ENCODE measurements around the gene EHMT1. TPM values are rescaled to one million over a fixed set of nuclear protein-coding genes. Genes with fewer than 3 reads are reported as not detected.
"Not testable (repeated sequence)": the region's sequence is repeated elsewhere in the genome, so short reads cannot be mapped to it uniquely, and the experiment has no call there.

Gene EHMT1
- total RNA-seq, 2 experiments from 2014 or later = 66.6 to 76.7 TPM

DNA sequence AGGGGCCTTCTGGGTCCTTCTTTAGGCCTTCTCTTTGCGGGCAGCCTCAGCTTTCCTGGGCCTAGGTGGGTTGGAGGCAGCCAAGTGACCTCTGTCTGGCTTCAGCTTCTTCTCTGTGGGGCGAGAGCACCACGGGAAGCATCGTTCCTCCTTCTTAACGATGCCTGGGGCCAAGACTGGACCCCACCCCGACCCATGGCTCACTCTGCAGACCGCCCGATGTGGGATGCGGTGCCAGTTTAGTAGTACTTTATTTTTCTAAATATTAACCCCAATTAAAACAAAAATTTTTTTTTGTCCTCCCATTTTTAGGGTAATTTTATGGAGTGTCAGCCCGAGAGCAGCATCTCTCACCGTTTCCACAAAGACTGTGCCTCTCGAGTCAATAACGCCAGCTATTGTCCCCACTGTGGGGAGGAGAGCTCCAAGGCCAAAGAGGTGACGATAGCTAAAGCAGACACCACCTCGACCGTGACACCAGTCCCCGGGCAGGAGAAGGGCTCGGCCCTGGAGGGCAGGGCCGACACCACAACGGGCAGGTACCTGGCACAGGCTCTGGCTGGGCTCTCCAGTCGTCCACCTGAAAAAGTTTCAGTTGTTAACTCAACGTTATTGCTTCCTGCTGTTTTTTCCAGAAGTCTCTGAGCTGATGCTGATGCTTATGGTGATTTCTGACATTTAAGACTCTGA lies 157.6 kb downstream of the EHMT1 start:
- Mint-ChIP-seq H3K36me3 (ENCODE audit: low read depth) (peaks cover 23% of the 10 kb centered on the region), H3K4me1 (no peaks in the 10 kb centered on the region), H3K27me3 (no peaks in the 10 kb centered on the region), H3K9me3 (ENCODE audit: low read depth) (no peaks in the 10 kb centered on the region), H3K27ac (no peak overlapping the region), H3K4me3 (no peak overlapping the region)
- ChIA-PET CTCF (interaction anchor here (0.7 to 1.4 kb wide), 2 partner anchors 37 to 104 kb away, joined by 3 to 7 read pairs; no protein-coding TSS in a partner anchor), POLR2A (interaction anchor here (0.6 kb wide), 1 partner anchor 153 kb away, joined by 3 read pairs; no protein-coding TSS in a partner anchor)
- no peak for DNase-seq
- intact Hi-C loops (cut with DNase I, micrococcal nuclease) = no loop called here
- ATAC-seq = no peak

DNA sequence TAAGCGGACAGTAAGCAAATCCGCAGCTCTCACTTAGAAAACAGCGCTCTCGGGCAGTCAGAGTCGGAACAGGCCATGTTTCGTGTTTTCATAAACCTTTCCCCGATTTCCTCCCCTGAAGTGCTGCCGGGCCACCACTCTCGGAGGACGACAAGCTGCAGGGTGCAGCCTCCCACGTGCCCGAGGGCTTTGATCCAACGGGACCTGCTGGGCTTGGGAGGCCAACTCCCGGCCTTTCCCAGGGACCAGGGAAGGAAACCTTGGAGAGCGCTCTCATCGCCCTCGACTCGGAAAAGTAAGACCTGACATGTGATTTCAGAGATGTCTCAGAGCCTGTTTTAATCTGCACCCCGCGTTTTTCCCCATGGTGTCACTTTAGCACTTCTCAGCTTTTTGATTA lies 159.0 kb downstream of the EHMT1 start:
- DNase-seq (no peak), ATAC-seq (no peak)
- POLR2A ChIA-PET = no interaction called here
- intact Hi-C loops (cut with DNase I, micrococcal nuclease) = no loop called here
- no peaks in the 10 kb centered on the region for H3K9me3 Mint-ChIP-seq (ENCODE audit: low read depth)
- no peak overlapping the region for H3K27ac Mint-ChIP-seq
- H3K27me3 Mint-ChIP-seq = no peaks in the 10 kb centered on the region
- H3K4me1 Mint-ChIP-seq = no peaks in the 10 kb centered on the region
- peaks cover 28% of the 10 kb centered on the region for H3K36me3 Mint-ChIP-seq (ENCODE audit: low read depth)
- no peak overlapping the region for H3K4me3 Mint-ChIP-seq
- CTCF ChIA-PET = interaction anchor here (1.4 kb wide), 1 partner anchor 105 kb away, joined by 7 read pairs; no protein-coding TSS in a partner anchor

DNA sequence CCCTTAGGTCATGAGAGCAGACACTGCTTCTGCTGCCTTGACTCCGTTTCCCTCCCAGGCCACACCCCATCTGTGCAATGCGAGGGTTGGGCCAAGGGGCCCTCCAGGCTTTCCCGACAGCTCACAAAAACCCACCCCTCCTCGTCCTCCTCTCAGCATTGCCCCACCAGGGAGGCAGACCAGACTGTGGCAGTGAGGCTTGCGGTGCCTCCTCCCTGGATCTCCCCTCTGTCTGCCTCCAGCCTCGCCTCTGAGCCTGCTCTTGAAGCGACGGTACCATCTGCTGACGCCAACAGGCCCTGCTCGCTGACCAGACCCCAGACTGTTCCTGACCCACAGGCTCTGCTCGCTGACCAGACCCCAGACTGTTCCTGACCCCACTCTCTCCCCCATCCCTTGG lies 159.5 kb downstream of the EHMT1 start:
- Mint-ChIP-seq H3K27ac (peak overlapping the region; percentile 55), H3K36me3 (ENCODE audit: low read depth) (peaks cover 32% of the 10 kb centered on the region), H3K27me3 (no peaks in the 10 kb centered on the region), H3K9me3 (ENCODE audit: low read depth) (no peaks in the 10 kb centered on the region), H3K4me3 (no peak overlapping the region), H3K4me1 (no peaks in the 10 kb centered on the region)
- ATAC-seq = no peak
- no peak for DNase-seq
- CTCF ChIA-PET = no interaction called here
- POLR2A ChIA-PET = no interaction called here
- intact Hi-C loops (cut with DNase I, micrococcal nuclease) = no loop called here

DNA sequence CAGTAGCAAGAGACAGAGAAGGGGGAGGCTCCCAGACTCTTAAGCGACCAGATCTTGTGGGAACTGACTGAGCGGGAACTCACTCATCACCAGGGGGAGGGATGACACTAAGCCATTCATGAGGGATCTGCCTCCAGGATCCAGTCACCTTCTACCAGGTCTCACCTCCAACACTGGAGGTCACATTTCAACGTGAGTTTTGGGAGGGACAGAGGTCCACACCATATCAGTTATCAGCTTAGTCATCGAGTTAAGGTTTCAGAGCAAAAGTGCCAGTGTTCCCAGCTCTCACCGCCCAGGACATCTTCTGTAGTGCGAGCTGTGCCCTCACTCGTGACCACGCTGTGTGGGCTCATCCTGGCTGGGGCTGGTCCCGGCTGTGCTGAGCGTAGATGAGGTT lies 160.1 kb downstream of the EHMT1 start:
- ATAC-seq (no peak), DNase-seq (no peak)
- Mint-ChIP-seq H3K36me3 (ENCODE audit: low read depth) (peaks cover 36% of the 10 kb centered on the region), H3K9me3 (ENCODE audit: low read depth) (no peaks in the 10 kb centered on the region), H3K4me3 (no peak overlapping the region), H3K4me1 (no peaks in the 10 kb centered on the region), H3K27me3 (no peaks in the 10 kb centered on the region), H3K27ac (peak overlapping the region; percentile 55)
- intact Hi-C loops (cut with DNase I, micrococcal nuclease) = no loop called here
- POLR2A ChIA-PET = interaction anchor here (0.5 kb wide), 1 partner anchor 244 kb away, joined by 3 read pairs; no protein-coding TSS in a partner anchor
- CTCF ChIA-PET = no interaction called here

DNA sequence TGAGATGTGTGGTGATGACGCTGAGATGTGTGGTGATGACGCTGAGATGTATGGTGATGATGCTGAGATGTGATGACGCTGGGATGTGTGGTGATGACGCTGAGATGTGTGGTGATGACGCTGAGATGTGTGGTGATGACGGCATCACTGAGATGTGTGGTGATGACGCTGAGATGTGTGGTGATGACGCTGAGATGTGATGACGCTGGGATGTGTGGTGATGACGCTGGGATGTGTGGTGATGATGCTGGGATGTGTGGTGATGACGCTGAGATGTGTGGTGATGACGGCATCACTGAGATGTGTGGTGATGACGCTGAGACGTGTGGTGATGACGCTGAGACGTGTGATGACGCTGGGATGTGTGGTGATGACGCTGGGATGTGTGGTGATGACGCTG lies 161.2 kb downstream of the EHMT1 start:
- CTCF ChIA-PET; H3K4me3 Mint-ChIP-seq; POLR2A ChIA-PET; H3K4me1 Mint-ChIP-seq; ATAC-seq; DNase-seq; H3K27me3 Mint-ChIP-seq; H3K9me3 Mint-ChIP-seq (ENCODE audit: low read depth); H3K27ac Mint-ChIP-seq; intact Hi-C loops (cut with DNase I, micrococcal nuclease): not testable (repeated sequence)
- peaks cover 43% of the 10 kb centered on the region for H3K36me3 Mint-ChIP-seq (ENCODE audit: low read depth)

DNA sequence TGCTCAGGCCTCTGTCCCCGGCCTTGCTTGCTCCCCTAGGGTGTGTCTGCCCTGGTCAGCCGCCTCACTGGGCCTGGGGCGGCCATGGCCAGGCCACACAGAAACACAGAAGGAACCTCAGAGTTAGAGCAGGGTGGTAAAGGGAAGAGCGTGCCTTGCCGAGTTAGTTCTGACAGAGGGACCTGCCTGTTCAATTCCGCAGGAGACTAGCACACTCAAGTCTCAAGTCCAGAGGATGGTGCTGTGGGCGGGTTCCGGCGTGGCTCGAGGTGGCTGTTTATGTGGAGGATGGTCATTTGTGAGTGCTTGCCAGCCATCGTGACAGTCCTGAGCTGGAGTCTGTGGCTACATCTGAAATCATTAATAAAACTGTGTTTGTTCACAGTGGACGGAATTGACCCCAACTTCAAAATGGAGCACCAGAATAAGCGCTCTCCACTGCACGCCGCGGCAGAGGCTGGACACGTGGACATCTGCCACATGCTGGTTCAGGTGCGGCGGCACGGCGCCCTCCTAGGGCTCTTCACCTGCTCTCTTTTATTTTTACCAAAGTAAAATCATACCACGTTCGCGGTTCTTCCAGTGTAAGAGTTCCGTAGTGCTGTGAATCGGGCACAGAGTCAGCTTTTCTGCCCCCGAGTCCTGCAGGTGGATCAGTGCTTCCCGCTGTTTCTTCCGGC lies 163.2 kb downstream of the EHMT1 start:
- intact Hi-C loops (cut with DNase I, micrococcal nuclease) = no loop called here
- DNase-seq = no peak
- ChIA-PET POLR2A (no interaction called here), CTCF (no interaction called here)
- H3K27ac Mint-ChIP-seq = no peak overlapping the region
- no peaks in the 10 kb centered on the region for H3K27me3 Mint-ChIP-seq
- no peaks in the 10 kb centered on the region for H3K9me3 Mint-ChIP-seq (ENCODE audit: low read depth)
- H3K36me3 Mint-ChIP-seq (ENCODE audit: low read depth) = peaks cover 44% of the 10 kb centered on the region
- no peak overlapping the region for H3K4me3 Mint-ChIP-seq
- H3K4me1 Mint-ChIP-seq = no peaks in the 10 kb centered on the region
- ATAC-seq = no peak

DNA sequence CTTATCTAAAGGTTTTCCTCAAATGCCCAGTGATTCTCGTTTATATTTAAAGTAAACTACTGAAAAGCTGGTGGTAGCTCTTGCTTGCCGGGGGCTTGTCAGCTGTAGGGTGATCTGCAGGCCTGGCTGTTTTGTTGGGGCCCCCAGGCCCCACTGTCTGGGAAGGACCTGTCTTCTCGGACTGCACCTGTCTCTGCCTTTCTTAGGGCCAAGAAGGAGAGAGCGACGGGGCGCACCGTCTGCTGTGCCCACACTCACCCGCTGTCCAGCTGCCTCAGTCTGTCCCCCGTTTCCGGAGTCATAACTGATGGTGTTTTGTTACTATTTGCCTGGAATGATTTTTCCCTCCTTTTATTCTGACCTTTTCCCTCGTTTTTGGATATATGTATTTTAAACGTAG lies 164.7 kb downstream of the EHMT1 start:
- CTCF ChIA-PET = interaction anchor here (0.8 kb wide), 1 partner anchor 109 kb away, joined by 3 read pairs; no protein-coding TSS in a partner anchor
- H3K4me1 Mint-ChIP-seq = no peaks in the 10 kb centered on the region

DNA sequence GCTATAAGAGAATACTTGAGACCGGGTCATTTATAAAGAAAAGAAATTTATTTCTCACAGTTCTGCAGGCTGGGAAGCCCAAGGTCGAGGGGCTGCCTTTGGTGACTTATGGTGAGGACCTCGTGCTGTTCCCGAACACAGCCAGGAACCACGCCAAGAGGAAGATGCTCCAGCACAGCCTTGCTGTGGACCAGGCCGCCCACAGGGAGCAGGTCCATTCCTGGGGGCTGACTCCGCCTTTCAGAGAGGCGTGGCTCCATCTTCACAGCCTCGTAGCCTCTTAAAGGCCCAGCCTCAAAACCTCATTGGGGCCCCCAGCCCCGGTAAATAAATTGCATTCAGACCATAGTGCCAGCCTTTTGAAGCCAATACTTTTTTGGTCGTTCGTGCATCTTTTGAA lies 165.2 kb downstream of the EHMT1 start:
- Mint-ChIP-seq H3K36me3 (ENCODE audit: low read depth) (peaks cover 38% of the 10 kb centered on the region), H3K4me1 (no peaks in the 10 kb centered on the region), H3K27me3 (no peaks in the 10 kb centered on the region), H3K9me3 (ENCODE audit: low read depth) (no peaks in the 10 kb centered on the region), H3K4me3 (no peak overlapping the region), H3K27ac (no peak overlapping the region)
- ATAC-seq (no peak), DNase-seq (no peak)
- intact Hi-C loops (cut with DNase I, micrococcal nuclease) = no loop called here
- ChIA-PET POLR2A (no interaction called here), CTCF (interaction anchor here (0.8 kb wide), 1 partner anchor 109 kb away, joined by 3 read pairs; no protein-coding TSS in a partner anchor)

More for the DNA sequence above, 164.7 kb downstream of the EHMT1 start:
- POLR2A ChIA-PET = no interaction called here
- Mint-ChIP-seq H3K27ac (peak overlapping the region; percentile 27), H3K27me3 (no peaks in the 10 kb centered on the region), H3K4me3 (no peak overlapping the region), H3K36me3 (ENCODE audit: low read depth) (peaks cover 43% of the 10 kb centered on the region), H3K9me3 (ENCODE audit: low read depth) (no peaks in the 10 kb centered on the region)
- DNase-seq (no peak), ATAC-seq (no peak)
- intact Hi-C loops (cut with DNase I, micrococcal nuclease) = no loop called here

DNA sequence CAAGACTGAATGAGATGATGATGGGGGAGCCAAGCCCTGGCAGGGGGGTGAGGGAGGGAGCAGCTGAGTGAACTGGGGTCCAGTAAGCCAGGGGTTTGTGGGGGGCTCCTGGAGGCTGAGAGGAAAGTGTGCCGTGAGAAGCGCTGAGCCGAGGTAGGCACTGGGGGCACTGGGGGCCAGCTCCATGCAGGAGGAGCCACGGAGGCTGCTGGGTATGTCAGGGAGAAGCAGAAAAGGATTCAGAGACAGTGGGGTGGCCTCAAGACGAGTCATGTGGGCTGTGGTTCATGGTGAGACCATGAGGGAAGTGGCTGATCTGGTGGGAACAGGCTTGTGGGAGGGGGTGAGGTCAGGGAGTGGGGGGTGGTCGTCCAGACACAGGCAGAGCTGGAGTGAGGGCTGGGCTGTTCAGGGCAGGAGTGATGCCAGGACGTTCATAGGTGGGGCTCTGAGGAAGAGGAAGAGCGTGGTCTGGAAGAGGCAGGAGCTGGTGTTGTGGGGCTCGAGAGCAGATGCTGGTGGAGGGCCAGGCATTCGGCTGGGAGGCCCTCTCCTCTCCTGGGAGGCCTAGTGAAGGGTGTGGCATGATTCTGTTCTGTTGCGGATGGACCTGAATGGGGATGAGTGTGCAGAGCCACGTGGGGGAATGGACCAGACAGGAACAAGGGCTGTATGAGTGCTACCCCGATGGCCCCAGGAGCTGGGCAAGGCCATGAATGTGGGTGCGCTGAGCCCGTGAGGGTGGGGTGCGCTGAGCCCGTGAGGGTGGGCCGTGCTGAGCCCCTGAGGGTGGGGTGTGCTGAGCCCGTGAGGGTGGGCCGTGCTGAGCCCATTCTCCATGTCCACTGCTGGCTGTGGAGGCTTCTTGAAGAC lies 166.1 kb downstream of the EHMT1 start:
- intact Hi-C loops (cut with DNase I, micrococcal nuclease) = no loop called here
- POLR2A ChIA-PET = no interaction called here
- H3K27me3 Mint-ChIP-seq = no peaks in the 10 kb centered on the region
- no peak overlapping the region for H3K4me3 Mint-ChIP-seq
- no peak for ATAC-seq
- H3K4me1 Mint-ChIP-seq = no peaks in the 10 kb centered on the region
- H3K36me3 Mint-ChIP-seq (ENCODE audit: low read depth) = peaks cover 35% of the 10 kb centered on the region
- no peak for DNase-seq
- peak overlapping the region; percentile 60 for H3K27ac Mint-ChIP-seq
- no peaks in the 10 kb centered on the region for H3K9me3 Mint-ChIP-seq (ENCODE audit: low read depth)
- CTCF ChIA-PET = no interaction called here

DNA sequence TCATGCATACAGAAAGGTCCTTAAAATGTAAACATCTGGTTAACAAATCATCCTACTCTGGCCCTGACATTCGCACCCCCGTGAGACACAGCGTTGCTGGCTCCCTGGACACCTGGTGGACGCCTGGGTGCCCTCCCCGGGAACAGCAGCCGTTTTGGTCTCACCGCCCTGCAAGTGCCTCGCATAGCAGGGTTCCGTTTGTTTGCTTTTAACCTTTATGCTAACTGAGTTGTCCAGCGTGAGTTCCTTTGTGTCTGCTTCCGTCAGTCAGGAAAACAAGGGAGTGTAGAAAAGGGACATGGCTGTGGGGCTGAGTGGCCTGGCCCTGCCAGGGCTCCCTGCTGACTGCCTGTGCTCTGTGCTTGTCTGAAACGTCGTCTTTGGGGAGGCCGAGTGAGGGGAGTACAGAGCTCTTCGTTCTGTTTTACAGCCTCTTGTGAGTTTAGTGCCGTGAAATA lies 166.9 kb downstream of the EHMT1 start:
- DNase-seq = no peak
- no peak overlapping the region for H3K4me3 Mint-ChIP-seq
- no peaks in the 10 kb centered on the region for H3K4me1 Mint-ChIP-seq
- H3K27me3 Mint-ChIP-seq = no peaks in the 10 kb centered on the region
- intact Hi-C loops (cut with DNase I, micrococcal nuclease) = no loop called here
- peak overlapping the region; percentile 19 for H3K27ac Mint-ChIP-seq
- ChIA-PET CTCF (no interaction called here), POLR2A (no interaction called here)
- ATAC-seq = no peak
- H3K9me3 Mint-ChIP-seq (ENCODE audit: low read depth) = no peaks in the 10 kb centered on the region
- peaks cover 35% of the 10 kb centered on the region for H3K36me3 Mint-ChIP-seq (ENCODE audit: low read depth)

DNA sequence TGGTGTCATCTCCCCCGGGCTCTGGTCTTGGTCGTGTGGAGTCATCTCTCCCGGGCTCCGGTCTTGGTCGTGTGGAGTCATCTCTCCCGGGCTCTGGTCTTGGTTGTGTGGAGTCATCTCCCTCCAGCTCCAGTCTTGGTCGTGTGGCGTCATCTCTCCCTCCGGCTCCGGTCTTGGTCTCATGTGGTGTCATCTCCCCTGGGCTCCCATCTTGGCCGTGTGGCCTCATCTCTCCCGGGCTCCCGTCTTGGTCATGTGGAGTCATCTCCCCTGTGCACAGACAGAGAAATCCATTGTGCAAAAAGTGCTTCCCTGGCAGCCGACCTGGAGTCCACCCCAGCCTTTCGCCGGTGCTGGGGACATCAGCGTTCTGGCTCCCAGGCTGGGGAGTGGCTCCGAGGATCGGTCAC lies 167.7 kb downstream of the EHMT1 start:
- Mint-ChIP-seq H3K27me3 (no peaks in the 10 kb centered on the region), H3K4me1 (no peaks in the 10 kb centered on the region), H3K4me3 (no peak overlapping the region), H3K9me3 (ENCODE audit: low read depth) (no peaks in the 10 kb centered on the region), H3K36me3 (ENCODE audit: low read depth) (peaks cover 41% of the 10 kb centered on the region), H3K27ac (no peak overlapping the region)
- ChIA-PET CTCF (no interaction called here), POLR2A (no interaction called here)
- intact Hi-C loops (cut with DNase I, micrococcal nuclease) = no loop called here
- ATAC-seq (no peak), DNase-seq (no peak)
